Endometrial microvascular endothelial cells (primary cell): ENCODE measurements around the gene DDRGK1. TPM values are rescaled to one million over a fixed set of nuclear protein-coding genes. Genes with fewer than 3 reads are reported as not detected.
"Not testable (repeated sequence)": the region's sequence is repeated elsewhere in the genome, so short reads cannot be mapped to it uniquely, and the experiment has no call there.

Experiments
- in situ Hi-C: cut with HindIII; loops from 2 replicates; pipeline ENCODE4 v1.10.0; 2017; ENCODE audit warnings: low sequenced_read_pairs, low pct_unique_long_range_greater_than_20kb; ENCODE audit errors: inconsistent ontology term
- total RNA-seq: library from RNA; depleted of rRNA; stranded (reverse); fragments of >200 nt; gene quantifications from one replicate; pipeline ENCODE4 v1.2.3, GENCODE V29; 2015; ENCODE audit errors: inconsistent ontology term

The DDRGK1 gene
- total RNA-seq, 1 donor from 2014 or later: 56.7 TPM

- in situ Hi-C loops: no loop called here
These were observed 46.7 kb downstream of the DDRGK1 start for GRCh38 chr20:3157817-3158216.

GRCh38 chr20:3156811-3157619, 47.5 kb downstream of the DDRGK1 start:
- in situ Hi-C loops: no loop called here

- in situ Hi-C loops: not testable (repeated sequence)
These were observed 52.3 kb downstream of the DDRGK1 start for GRCh38 chr20:3152057-3152644.

GRCh38 chr20:3150908-3151307, 53.6 kb downstream of the DDRGK1 start:
- in situ Hi-C loops: no loop called here

GRCh38 chr20:3146732-3147341, 57.6 kb downstream of the DDRGK1 start:
- in situ Hi-C loops: no loop called here

- in situ Hi-C loops: no loop called here
These were observed 62.7 kb downstream of the DDRGK1 start for GRCh38 chr20:3141757-3142156.

Other genes with a start within 250 kb of the DDRGK1 start
- not detected for gene GNRH2, start 161.1 kb downstream of the DDRGK1 start, total RNA-seq
- gene MRPS26, start 158.6 kb downstream of the DDRGK1 start, total RNA-seq: 46.9 TPM
- gene OXT, start 133.1 kb downstream of the DDRGK1 start, total RNA-seq: not detected
- not detected for gene AVP, start 120.0 kb downstream of the DDRGK1 start, total RNA-seq
- 23.8 TPM for gene FASTKD5, start 44.8 kb downstream of the DDRGK1 start, total RNA-seq
- 1.4 TPM for gene UBOX5, start 44.8 kb downstream of the DDRGK1 start, total RNA-seq
- gene LZTS3, start 31.1 kb downstream of the DDRGK1 start, total RNA-seq: 1.8 TPM
- gene ITPA, start 4.8 kb upstream of the DDRGK1 start, total RNA-seq: 90.0 TPM
- gene SLC4A11, start 34.5 kb upstream of the DDRGK1 start, total RNA-seq: 1.3 TPM
- 10.4 TPM for gene DNAAF9, start 203.0 kb upstream of the DDRGK1 start, total RNA-seq